Measurements from ENCODE around the gene BCL2L11.

Gene BCL2L11

DNA sequence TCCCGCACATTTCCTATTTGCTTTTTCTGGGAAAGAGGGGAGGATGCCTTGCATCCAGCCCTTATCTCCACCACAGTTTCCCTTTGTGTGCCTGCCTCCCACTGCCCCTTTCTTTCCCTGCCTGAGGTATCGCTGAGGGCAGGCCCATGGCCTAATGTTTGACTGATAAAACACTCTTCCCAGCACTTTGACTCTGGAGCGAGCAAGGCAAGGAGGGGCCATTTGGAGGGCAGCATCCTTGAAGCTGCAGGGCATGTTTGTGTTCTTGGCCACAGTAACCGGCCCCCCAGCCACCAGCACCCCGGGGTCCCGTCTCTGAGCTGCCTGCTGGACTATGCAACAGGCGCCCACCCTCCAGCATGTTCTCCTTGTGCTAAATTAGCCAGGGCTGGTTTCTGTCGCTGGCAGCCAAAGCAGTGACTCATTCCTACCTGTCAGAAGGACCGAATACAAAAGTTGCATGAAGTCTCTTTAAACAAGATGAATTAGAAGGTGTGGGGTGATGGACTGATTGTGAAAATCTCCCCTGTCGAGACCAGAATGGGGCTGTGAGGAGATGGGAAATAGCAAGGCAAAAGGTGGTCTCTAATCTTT, 50.7 kb downstream of the BCL2L11 start:
- DNase-seq: no peak

DNA sequence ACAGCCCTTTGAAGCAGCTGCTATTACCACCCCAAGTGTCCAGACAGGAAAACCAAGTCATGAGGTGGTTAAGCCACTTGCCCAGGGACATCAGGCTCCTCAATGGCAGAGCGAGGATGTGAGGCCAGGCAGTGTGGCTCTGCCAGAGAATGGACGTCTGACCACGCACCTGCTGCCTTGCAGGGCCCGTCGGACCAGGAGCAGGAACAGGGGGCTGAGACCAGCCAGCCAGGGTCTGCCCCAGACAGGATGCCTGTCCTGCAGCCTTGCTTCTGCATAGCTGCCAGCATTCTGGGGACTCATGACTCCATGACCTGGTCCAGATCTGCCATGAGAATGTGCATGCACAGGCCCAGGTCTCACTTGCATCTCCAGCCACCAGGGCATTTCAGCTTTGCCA, 52.0 kb downstream of the BCL2L11 start:
- no peak for DNase-seq

DNA sequence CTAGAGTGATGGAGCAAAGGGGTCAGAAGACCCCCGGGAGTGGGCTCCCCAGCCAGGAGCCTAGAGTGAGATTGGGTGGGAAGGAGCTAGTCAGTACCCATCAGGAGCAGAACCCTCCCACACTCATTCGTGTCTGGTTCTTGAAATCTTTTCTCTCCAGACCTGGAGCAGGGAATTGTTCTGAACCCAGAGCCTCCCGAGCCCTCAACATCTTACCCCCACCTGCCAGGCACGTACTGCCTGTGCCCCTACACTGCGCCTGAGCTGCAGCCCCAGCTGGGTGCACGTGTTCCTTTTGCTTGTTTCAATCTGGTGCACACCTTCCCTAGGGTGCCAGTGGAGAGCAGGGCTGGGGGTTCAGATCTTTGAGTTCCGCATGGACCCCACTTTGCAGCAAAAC, 52.6 kb downstream of the BCL2L11 start:
- no peak for DNase-seq

DNA sequence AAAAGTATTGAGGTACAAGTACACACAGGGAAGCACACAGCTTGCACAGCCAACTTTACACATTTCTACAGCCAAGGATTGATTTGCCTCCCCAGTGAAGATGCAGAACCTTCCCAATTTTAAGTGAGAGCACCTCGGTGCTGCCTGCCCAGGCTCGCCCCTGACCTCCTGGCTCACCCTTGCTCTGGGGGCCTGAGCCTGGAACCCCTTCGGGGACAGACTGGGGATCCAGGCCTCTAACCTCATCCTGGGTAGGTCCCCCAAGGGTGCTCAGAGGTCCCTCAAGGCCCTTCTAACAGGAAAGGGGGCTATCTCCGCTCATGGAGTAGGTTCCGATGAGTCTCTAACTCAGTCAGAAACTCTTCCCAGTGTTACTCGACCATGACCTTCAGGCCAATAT, 53.1 kb downstream of the BCL2L11 start:
- no peak for DNase-seq

DNA sequence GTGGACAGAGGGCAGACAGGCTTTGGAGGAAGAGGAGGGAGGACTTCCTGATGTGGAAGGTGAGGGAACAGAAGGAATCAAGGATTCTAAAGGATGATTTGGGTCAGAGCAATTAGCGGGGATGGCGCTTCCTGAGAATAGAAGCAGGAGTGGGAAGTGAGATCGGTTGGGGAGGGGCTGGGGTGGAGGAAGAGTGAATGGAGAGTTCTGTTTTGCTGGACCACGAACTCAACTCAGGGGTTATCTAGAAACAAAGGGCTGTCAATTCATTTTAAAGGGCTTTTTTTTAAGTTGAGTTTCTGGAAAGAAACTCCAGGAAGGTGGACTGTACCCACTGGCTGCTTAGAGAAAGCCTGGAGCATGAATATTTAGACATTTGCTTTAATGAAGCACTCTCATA, 54.9 kb downstream of the BCL2L11 start:
- DNase-seq: no peak

DNA sequence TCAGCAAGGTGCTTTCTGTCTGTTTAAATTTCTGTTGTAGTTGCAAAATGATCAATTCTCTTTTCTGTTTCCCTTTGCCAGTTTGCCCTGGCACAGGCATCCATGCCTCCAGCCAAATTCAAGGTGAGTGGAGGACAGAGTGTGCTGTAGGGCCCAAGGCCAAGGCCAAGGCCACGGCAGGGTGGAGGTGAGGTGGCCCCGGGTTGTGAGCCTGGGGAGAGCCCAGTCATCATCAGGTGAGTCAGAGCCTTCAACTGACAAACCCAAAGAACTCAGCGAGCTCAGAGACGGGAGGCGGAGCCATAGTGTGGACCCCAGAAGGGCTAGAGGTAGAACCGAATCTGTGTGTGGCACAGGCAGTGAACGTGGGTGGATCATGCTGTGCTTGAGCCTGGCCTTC, 55.7 kb downstream of the BCL2L11 start:
- no peak for DNase-seq

DNA sequence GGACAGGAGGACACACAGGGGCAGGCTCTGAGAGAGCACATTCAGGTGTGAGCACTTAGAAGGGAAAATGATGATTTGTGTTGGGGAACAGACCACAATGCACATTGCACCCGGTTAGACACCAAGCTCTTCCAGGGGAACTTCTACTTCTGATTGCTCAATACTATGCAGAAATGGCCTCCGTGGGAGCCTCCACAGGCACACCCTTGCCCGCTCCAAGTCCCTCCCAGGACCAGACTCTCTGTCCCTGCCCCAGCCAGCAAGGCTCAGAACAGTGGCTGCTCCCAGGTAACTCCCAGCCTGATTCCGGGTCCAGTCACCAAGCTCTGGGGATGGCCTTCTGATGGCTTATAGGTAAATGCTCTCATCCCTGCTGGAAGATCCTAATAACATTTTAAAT, 56.2 kb downstream of the BCL2L11 start:
- no peak for DNase-seq

DNA sequence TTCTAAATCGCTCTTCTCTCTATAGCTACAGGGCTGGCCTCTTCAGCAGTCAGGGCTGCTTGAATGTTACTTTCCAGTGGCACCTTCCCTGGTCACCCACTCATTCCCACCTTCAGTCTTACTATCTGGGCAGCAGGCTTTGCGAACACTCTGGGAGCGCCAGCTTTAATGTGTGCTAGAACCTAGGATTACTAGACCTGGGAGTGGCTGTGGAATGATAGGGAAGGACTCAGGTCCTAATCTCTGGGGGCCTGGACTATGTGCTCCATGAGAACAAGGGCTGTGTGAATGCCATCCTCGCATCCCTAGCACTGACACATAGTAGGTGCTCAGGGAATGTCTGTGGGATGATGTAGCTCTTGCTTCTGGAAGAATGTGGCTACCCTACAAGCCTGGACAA, 57.6 kb downstream of the BCL2L11 start:
- DNase-seq: no peak

DNA sequence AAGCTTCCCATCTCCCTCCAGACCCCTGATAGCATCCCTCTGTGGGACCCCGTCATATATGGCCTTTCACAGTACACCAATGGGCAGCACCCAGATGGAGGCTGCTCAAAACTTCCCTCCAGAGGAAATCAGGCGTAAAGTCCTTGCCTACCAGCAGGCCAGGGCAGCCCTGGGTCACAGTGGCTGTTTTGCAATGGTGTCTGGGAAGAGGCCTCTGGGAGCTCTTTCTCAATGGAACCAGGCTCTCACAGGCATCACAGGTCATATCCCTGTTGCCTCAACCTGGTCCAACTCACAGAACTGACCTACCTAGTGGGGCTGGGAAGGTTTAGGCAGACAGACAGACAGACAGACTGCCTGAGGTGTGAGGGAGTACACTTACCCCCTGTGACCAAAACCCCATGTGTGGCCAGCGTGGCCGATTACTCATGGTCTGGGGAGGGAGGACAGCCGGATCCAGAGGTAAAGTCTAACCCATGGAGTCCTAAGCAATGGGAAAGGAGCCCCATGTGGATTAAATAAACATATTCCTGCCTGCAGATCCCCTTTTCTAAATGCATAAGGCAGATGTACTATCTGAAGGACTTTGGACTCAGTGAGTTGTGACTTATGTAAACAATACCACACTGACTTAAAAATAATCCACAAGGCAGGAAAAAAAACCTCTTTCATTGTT, 58.2 kb downstream of the BCL2L11 start:
- DNase-seq: peak; percentile 37

DNA sequence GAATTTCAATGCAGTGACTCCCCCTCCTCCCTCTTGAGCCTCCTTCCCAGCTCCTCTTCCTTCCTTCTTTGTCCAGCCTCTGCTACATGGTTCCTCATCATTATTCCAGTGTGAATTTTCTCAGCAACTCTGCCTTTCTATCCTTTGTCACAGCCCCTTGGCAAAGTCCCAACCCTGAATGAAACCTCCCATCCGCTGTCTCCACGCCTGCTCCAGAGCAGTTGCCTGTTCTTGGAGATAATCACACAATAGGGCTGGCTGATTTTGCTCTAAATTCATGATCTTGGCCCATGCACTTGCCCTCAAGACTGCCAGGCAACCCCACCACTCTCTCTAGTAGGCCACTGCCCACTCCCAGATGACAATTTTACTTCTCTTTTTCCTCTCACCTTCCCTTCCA, 61.4 kb downstream of the BCL2L11 start:
- no peak for DNase-seq

DNA sequence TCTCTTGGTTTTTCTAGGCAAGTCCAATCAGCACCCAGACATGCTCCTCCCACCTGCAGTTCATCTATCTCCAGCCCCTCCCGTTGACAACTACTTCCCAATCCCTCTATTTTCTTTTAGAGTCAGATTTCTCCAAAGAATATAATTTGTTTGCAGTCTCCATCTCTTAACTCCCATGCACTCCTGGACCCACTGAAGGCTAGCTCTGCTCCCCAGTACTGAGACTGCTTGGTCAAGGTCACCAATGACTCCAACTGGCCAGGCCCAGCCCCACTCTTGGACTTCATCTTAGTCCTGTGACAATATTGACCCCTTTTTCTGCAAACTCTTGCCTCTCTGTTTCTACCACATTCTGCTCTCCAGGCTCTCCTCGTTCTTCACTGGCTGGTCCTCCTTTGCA, 62.0 kb downstream of the BCL2L11 start:
- DNase-seq: no peak

DNA sequence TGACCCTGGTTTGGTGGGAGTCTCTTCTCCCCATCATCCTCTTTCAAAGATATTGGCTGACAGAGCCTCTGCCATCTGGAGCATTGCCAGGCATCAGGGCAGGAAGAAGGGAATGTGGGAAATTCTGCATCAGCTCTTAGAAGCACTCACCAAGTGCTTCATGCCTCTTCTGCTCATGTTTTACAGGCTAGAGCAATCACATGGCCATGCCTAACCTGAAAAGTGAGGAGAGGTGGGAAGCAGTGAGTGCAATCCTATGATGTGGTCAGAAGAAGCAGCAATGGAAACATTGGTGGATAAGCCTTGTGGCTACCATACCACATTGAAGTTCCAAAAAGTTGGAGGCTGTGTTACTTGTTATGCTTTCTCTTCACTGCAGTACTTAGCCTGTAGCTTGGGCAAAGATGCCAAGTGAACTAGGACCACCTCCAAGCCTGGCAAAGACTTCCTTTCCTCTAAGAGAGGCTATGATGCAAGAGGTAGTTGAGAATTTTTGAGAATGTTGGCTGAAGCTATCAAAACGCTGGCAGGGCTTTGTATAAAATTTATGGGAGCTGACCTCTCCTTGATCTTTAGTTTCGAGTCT, 64.1 kb downstream of the BCL2L11 start:
- DNase-seq: no peak

DNA sequence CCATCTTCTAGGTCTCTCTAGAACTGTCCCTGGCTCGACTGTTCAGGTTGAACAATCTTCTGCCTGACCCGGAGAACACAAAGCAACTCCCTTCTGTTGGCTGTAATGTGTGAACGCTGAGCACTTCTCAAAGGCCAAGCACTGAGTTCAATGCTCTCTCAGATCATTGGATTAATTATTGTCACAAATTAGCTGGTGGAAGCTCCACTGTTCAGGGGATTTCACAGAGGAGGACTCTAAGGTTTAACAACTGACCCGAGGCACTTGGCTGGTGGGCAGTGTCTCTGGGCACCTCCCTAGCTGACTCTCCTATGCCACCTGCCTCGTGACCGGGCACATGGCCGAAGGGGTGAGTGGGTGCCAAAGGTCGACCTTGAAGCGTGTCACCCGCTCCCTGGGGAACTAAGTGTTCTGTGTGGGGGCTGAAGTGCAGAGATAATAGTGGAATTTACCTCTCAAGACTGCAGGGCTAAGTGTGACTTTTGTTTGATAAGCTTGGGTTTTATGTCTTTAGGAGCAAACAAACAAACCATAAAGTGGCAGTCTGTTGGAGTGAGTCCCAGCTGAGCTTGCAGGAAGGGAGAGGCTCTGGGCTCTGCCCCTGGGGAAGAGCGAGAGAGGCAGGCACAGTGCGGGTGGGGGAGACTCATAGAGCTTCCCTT, 64.8 kb downstream of the BCL2L11 start:
- no peak for DNase-seq

DNA sequence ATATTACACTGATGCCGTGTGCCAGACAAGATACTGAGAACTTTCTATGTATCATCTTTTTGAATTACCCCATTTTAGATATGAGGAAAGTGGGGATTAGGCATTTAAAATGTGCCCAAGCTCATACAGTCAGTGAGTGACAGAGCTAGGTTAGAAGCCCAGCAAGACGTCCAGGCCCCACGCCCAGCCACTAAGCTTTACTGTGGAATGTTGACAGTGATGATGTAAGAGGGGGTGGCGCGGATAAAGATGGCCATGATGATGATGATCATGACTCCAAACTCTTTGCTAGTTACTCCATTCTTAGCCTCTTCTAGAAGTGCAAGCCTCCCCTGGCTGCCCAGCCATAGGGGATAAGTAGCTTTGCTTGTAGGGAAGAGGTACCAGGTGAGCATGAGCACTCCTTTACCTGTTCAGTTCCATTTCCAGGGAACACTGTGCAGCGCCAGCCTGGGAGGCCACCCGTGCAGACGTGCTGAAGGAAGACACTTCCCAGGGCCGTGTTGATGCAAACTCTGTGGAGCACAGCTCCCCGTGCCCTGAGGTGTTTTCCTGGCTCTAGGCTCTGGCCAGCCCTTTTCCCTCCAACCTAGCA, 65.5 kb downstream of the BCL2L11 start:
- no peak for DNase-seq

DNA sequence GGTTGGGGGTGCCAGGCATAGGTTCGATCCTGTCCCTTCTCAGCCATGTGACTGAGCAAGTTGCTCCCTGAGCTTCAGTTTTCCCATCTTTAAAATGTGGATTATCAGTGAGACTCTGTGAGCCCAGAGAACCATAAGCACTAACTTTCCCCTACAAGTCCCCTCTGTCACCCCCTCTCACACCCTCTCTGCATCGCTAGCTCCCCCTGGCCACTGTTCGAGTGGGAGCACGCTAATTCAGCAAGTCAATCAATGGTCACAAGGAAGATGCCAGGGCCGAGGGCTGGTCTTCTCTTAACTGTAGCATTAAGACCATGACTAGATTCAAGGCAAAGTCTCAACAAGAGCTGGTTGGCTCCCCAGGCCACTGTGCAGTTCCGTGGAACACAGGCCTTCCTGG, 66.2 kb downstream of the BCL2L11 start:
- DNase-seq: no peak

DNA sequence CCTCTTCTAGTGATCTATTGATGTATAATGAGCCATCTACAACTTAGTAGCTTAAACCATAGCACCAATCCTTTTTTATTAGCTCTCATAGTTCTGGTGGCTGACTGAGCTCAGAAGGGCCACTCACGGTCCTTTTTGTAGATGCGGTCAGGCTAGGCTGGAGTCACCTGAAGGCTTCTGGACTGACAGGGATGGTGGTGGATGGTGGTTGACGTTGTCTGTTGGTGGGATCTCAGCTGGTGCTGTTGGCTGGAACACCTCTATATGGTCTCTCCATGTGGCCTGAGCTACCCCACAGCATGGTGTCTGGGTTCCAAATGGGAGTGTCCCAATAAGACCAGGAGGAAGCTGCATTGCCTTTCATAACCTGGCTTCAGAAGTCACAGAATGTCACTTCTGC, 68.0 kb downstream of the BCL2L11 start:
- DNase-seq: no peak

DNA sequence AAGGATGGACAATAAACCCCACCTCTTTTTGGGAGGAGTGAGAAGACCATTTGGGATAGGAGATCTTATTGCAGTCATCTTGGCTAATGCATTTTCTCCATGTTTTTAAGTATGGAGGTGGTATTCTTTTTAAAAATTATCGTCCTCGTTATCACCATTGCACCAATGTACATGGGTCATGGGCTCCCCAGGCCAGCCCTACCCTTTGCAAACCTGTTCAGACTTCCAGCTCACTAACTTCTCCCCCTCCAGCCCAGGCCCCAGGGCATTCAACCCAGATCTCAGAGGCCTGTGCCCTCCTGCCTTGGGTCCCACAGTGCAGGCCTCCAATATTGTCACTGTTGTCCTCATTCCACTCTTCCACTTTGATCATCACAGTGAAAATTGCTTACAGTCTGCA, 68.4 kb downstream of the BCL2L11 start:
- no peak for DNase-seq

DNA sequence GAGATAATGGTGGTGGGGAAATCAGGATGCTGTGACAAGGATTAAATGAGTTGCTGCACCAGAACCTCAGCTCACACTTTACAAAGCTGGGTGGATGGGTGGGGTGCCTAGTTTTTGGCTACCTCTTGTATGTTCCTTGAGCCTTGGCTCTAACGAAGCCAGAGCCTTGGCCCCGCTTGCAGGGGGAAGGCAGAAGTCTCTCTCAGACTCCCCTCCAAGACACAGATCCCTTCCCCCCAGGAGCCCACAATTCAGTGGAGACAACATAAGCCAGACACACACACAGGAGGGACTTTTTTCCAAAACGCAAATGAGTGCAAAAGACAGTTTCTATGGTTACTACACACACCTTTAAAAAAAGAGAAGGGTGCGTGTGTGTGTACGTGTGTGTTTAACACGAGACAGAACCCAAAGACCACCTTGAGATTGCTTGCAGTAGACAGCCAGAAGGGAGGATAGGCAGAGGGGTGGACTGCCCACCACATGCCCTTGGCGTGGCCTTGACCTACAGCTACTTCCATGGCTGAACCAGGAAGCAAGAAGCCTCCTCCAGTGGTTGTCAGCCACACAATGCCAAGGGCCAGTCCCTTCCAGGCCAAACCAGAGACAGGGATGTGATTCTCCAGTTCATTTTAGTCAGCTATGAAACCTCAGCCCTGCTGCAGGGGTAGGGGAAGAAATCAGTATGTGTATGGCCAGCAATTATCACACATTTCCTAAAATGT, 70.3 kb downstream of the BCL2L11 start:
- no peak for DNase-seq

DNA sequence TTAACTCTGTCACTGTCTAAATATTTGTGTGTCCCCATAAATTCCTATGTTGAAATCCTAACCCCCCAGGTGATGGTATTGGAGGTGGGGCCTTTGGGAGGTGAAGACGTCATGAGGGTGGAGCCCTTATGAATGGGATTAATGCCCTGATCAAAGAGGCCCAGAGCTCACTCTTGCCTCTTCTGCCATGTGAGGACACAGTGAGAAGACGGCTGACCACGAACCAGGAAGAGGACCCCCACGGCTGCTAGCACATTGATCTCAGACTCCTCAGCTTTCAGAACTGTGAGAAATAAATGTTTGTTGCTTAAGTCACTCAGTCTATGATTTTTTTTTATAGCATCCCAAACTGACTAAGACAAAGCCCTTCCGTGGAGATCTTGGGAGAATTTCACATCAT, 71.2 kb downstream of the BCL2L11 start:
- DNase-seq: no peak

DNA sequence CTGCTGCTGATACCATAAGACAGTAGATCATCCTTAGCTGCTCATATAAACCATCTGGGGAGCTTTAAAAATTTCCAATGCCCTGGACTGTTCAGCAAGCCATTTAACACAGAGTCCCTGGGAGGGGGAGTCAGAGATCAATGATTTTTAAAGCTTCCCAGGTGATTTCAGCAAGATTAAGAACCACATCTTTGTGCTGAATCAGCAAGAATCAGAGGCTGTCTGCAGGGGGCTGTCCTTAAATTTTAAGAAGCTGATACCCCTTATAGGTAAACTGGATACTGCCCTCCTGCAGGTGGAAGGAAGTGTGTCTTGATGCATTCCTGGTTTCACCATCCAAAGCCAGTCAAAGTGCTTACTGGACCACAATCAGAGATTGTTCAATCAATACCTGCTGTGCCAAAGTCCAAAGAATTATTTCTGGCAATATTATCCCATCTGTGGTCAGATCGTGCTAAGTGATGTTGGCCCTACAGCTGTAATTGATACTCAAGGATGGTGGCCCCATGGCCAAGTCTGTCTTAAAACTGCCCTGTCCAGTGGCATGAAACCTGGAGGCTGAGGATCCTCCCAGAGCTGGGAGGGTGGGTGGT, 72.2 kb downstream of the BCL2L11 start:
- DNase-seq: no peak

DNA sequence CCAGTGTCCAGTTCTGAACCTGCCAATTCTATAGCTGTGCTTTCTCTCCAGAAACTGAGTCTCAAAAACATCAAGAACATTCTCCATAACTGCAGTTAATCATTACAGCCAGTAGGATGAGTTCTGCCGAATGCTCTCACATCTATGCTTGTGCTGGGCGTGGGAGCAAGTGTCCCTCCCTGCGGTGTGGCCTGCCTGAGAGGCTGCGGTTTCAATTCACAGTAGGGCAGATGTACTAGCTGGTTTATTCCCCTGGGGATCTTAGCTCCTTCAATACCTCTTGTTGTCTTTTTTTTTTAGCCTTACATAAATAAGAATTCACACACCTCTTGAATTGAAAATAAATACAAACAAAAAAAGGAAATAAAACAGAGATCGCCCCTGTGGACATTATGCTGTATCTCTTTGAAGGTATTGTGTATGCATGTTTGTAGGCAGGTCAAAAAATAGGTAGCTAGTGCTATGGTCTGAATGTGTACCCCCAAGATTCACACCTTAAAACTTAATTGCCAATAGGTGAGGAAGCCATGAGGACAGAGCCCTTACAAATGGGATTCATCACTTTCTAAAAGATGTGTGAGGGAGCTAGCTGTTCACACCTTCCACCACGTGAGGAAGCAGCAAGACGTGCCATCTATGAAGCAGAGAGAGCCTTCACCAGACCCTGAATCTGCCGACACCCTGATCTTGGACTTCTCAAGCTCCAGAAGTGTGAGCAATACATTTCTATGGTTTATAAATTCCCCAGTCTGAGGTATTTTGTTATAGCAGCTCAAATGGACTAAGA, 74.3 kb downstream of the BCL2L11 start:
- no peak for DNase-seq

DNA sequence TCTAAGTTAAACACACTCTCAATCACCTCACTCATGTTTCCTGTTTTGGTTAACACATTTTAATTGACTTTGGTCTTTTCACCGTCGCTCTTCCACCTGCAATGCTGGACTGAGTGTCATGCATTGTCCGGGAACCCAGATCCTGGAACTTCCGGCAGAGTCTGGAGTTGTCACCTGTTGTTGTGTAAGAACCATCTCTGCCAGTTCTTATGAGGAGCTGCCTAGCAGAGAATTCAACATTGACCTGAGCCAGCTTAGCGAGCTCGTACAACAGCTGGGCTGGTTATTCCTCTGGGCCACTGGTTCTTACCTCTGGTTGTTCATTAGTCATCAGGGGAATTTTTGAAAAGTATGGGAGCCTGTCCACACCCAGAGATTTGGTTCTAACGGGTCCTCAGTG, 75.7 kb downstream of the BCL2L11 start:
- no peak for DNase-seq

All from EL (cell line).